Endothelial cell of umbilical vein (primary cell): Measurements from ENCODE around the gene RGS17.
"Not testable (repeated sequence)": the region's sequence is repeated elsewhere in the genome, so short reads cannot be mapped to it uniquely, and the experiment has no call there.

ENCODE experiments used
- CTCF ChIP-seq, 2 donors: IDR thresholded peaks; 1 replicate in 1 of 2; 2 replicates in 1 of 2; pipeline ENCODE4 v1.5.1; 2011; ENCODE audit warnings: low read length in 2 of 2, mild to moderate bottlenecking in 2 of 2, moderate library complexity in 2 of 2, control low read depth in 1 of 2, inconsistent platforms in 1 of 2, low read depth in 1 of 2; ENCODE audit not compliant: insufficient read depth in 1 of 2; ENCODE audit errors: extremely low read depth in 1 of 2
- GATA2 ChIP-seq: IDR thresholded peaks from 2 replicates; pipeline ENCODE4 v1.7.0; 2011; ENCODE audit warnings: low read depth, mild to moderate bottlenecking, moderate library complexity, mixed read lengths, low read length; ENCODE audit not compliant: insufficient read length, insufficient read depth
- POLR2A ChIP-seq: IDR thresholded peaks from 2 replicates; pipeline ENCODE4 v1.6.1; 2012; ENCODE audit warnings: low read depth, mild to moderate bottlenecking, control low read depth, low read length

GRCh38 chr6:152999538-152999937, 131.5 kb downstream of the RGS17 start:
- not testable (repeated sequence) for TF ChIP-seq CTCF (IDR thresholded peaks at IDR 0.05; ENCODE audit: extremely low read depth in 1 of 2, insufficient read depth in 1 of 2, low read depth in 1 of 2, low read length in 2 of 2); GATA2; POLR2A
